Pancreas (tissue), 10 donors: ENCODE results near the gene LDAH. TPM values are rescaled to one million over a fixed set of nuclear protein-coding genes. Genes with fewer than 3 reads are reported as not detected.

ENCODE experiments used
- ATAC-seq, 4 donors: fragments of 200-7000 bp; cut with Tn5 transposase; one replicate each; pipeline versions ENCODE4 v1.8.0 to v1.9.1; 2020; ENCODE audit warnings: mild to moderate bottlenecking in 4 of 4, moderate library complexity in 4 of 4
- DNase-seq, 6 donors: peaks; one replicate each; pipeline ENCODE4 v3.0.0-alpha.2; 2020
- FAIRE-seq: peaks from 2 replicates; lab custom pipeline; 2012; peaks lifted over from hg19 to GRCh38; lab: Jason Lieb, UNC
- H3K27ac ChIP-seq, 4 donors: fragments of 200-600 bp; sonication (generic); 1 replicate in 3 of 4; 2 replicates in 1 of 4; pipeline versions ENCODE4 v1.5.0 to v1.8.0; 2020
- H3K27me3 ChIP-seq, 4 donors: fragments of 200-600 bp; one replicate each; pipeline ENCODE4 v1.8.0; 2021
- H3K36me3 ChIP-seq, 3 donors: fragments of 200-600 bp; sonication (generic) in 1 of 3; one replicate each; pipeline versions ENCODE4 v1.5.0 to v1.8.0; 2020 to 2021
- H3K4me1 ChIP-seq, 3 donors: fragments of 200-600 bp; one replicate each; pipeline ENCODE4 v1.8.0; 2021
- H3K4me3 ChIP-seq, 4 donors: fragments of 200-600 bp; sonication (generic) in 2 of 4; one replicate each; pipeline versions ENCODE4 v1.5.0 to v1.8.0; 2020 to 2021
- H3K9me3 ChIP-seq, 4 donors: fragments of 200-600 bp; one replicate each; pipeline ENCODE4 v1.8.0; 2021
- WGBS, 2 donors: extraction: QIAGEN DNeasy Blood & Tissue Kit; methylation state at CpG; one replicate each; pipeline ENCODE4 v1.1.7; 2013; 5-methylcytosine and 5-hydroxymethylcytosine counted together
- intact Hi-C, 3 donors: fragments of 100-400 bp; cut with DNase I; formaldehyde crosslinking; loops; one replicate each; pipeline versions ENCODE4 v1.11.1 to v1.14.2; 2022
- polyA plus RNA-seq, 2 donors: library from polyadenylated mRNA; stranded (reverse); fragments of 200-250 nt; gene quantifications; one replicate each; pipeline ENCODE4 v1.2.3, GENCODE V29; 2013
- total RNA-seq, 6 donors: library from RNA; stranded (reverse); fragmentation: NEBNext Ultra II Directional in 4 of 6; extraction: Animal tissue kit (Norgen Biotek cat#: 25700) in 4 of 6; gene quantifications; one replicate each; pipeline versions ENCODE4 v1.2.1 to v1.2.4, GENCODE V29; 2021 to 2023
- TF ChIP-seq, protein P1 (sequence below), 4 donors: fragments of 200-600 bp; sonication (generic) in 3 of 4; IDR thresholded peaks; one replicate each; pipeline versions ENCODE4 v1.5.0 to v1.8.0; 2021; ENCODE audit warnings: antibody characterized with exemption in 4 of 4
- donor health status: healthy with polysubstance abuse.
- donor health status: DM: no; HTN: no; CAD: no; lungs with moderate emphysema.
- donor health status: DM: no; HTN: no; CAD: no.
- donor health status: control.
- donor health status: control.
- donor health status: Bipolar disorder and iron deficiency.
- donor health status: DM: yes; HTN: yes; CAD: no.
- donor health status: DM: no; HTN: no; CAD: no.
- donor health status: DM: no; HTN: no; CAD: no.
- donor health status: DM: yes; HTN: yes; CAD: no.

The LDAH gene
- total and polyA plus RNA-seq, 8 donors, result 2.5 to 9.1 (median 5.4) TPM

GRCh38 chr2:20643826-20644225 lies 179.1 kb downstream of the LDAH start:
- DNase-seq (no peak), ATAC-seq (no peak), FAIRE-seq (no peak)
- H3K27ac ChIP-seq, result no peak overlapping the region
- intact Hi-C loops, result loop anchor here in 2 of 3 donors (5.0 kb wide), 3 partner anchors 202 to 247 kb away; no protein-coding TSS in a partner anchor
- 74 to 77% methylated on average over 3 of the region's 3 CpGs for WGBS, 2 donors
- no peaks in the 10 kb centered on the region for H3K27me3 ChIP-seq
- TF ChIP-seq, protein P1, sequence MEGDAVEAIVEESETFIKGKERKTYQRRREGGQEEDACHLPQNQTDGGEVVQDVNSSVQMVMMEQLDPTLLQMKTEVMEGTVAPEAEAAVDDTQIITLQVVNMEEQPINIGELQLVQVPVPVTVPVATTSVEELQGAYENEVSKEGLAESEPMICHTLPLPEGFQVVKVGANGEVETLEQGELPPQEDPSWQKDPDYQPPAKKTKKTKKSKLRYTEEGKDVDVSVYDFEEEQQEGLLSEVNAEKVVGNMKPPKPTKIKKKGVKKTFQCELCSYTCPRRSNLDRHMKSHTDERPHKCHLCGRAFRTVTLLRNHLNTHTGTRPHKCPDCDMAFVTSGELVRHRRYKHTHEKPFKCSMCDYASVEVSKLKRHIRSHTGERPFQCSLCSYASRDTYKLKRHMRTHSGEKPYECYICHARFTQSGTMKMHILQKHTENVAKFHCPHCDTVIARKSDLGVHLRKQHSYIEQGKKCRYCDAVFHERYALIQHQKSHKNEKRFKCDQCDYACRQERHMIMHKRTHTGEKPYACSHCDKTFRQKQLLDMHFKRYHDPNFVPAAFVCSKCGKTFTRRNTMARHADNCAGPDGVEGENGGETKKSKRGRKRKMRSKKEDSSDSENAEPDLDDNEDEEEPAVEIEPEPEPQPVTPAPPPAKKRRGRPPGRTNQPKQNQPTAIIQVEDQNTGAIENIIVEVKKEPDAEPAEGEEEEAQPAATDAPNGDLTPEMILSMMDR (IDR thresholded peaks at IDR 0.05), result no peak
- no peaks in the 10 kb centered on the region for H3K36me3 ChIP-seq
- H3K9me3 ChIP-seq, result no peaks in the 10 kb centered on the region
- H3K4me1 ChIP-seq, result no peaks in the 10 kb centered on the region
- H3K4me3 ChIP-seq, result no peak overlapping the region

DNA sequence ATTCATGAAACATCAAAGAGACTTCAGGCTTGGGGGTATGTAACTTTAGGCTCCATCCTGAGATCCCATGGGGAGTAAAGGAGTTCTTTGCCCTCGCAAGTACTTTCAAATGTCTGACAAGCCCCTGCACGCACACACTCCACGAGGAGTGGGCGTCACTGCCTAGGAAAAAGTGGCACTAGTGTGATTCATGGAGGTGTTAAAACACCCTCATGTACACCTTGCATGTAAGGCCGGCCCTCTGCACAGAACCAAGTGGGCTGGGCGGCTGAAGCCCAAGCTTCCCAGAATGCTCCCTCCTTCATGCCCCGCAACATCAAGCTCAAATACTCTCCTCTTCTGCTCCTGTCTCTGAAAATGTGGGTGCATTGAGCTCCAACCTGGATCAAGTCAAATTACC lies 179.8 kb downstream of the LDAH start:
- Histone ChIP-seq H3K27me3 (no peaks in the 10 kb centered on the region), H3K4me3 (no peak overlapping the region), H3K9me3 (no peaks in the 10 kb centered on the region), H3K4me1 (no peaks in the 10 kb centered on the region), H3K27ac (no peak overlapping the region), H3K36me3 (no peaks in the 10 kb centered on the region)
- intact Hi-C loops, result loop anchor here in 2 of 3 donors (5.0 kb wide), 3 partner anchors 201 to 246 kb away; no protein-coding TSS in a partner anchor
- TF ChIP-seq, protein P1 (IDR thresholded peaks at IDR 0.05), result no peak
- ATAC-seq (no peak), FAIRE-seq (no peak), DNase-seq (peak in 2 of 6 donors; percentile 11 to 20)
- 93 to 94% methylated on average over 7 of the region's 7 CpGs for WGBS, 2 donors

GRCh38 chr2:20642055-20642971 lies 180.6 kb downstream of the LDAH start:
- intact Hi-C loops, result loop anchor here in 2 of 3 donors (5.0 kb wide), 3 partner anchors 200 to 245 kb away; no protein-coding TSS in a partner anchor
- 29 to 30% methylated on average over 26 of the region's 26 CpGs for WGBS, 2 donors
- DNase-seq (peak in 5 of 6 donors; percentile 59 to 93 (median 86)), FAIRE-seq (no peak), ATAC-seq (peak; percentile 94 to 99 (median 96))
- H3K4me3 ChIP-seq, result no peak overlapping the region
- no peaks in the 10 kb centered on the region for H3K4me1 ChIP-seq
- no peaks in the 10 kb centered on the region for H3K36me3 ChIP-seq
- H3K27ac ChIP-seq, result no peak overlapping the region
- no peaks in the 10 kb centered on the region for H3K9me3 ChIP-seq
- no peaks in the 10 kb centered on the region for H3K27me3 ChIP-seq
- TF ChIP-seq, protein P1 (IDR thresholded peaks at IDR 0.05), result peak; percentile 82 to 98 (median 94)

GRCh38 chr2:20641123-20641985 lies 181.5 kb downstream of the LDAH start:
- intact Hi-C loops, result loop anchor here in 2 of 3 donors (5.0 kb wide), 3 partner anchors 199 to 244 kb away; no protein-coding TSS in a partner anchor
- ATAC-seq (peak in 2 of 4 donors; percentile 3 to 11), DNase-seq (peak in 2 of 6 donors; percentile 14 to 55), FAIRE-seq (no peak)
- TF ChIP-seq, protein P1 (IDR thresholded peaks at IDR 0.05), result no peak
- WGBS, 2 donors, result 84 to 89% methylated on average over 23 of the region's 23 CpGs
- Histone ChIP-seq H3K9me3 (no peaks in the 10 kb centered on the region), H3K4me3 (no peak overlapping the region), H3K4me1 (no peaks in the 10 kb centered on the region), H3K27me3 (no peaks in the 10 kb centered on the region), H3K36me3 (no peaks in the 10 kb centered on the region), H3K27ac (no peak overlapping the region)
